ENCODE results near the gene MKLN1.

MKLN1 gene

DNA sequence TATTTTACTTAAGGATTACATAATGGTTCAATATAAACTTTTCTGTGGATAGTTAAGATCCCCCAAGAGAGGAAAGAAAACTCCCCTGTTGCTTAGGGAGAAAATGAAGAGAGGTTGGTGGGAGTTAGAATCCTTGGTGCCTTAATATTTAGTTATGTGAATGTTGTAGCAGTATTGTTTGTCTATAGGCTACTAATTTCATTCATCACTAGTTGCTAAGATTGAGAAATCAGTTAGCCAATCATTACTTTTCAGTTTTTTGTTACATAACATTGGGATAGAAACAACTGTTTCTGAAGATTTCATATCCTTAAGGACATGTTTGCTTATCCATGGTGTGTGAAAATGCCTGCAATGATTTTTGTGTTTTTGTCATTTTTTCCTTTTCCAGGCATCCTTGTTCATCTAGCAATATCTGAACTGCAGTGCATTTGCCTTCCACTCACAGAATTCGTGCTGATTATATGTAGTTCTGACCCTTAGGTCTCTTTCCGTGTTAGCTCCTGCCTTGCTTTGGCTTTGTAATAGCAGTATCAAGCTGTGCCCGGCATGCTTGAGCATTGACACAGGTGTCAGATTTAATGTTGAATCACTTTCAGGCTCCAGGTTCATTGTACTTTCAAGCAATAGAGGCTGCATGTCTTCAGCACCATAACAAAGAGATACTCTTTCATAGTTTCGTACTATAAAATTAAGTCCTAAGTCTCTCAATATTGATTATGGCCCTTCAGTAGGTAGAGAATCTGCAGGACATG is 143.8 kb downstream of the MKLN1 start:
- no peak for DNase-seq

- no peak for DNase-seq
These were observed 149.1 kb downstream of the MKLN1 start for GRCh38 chr7:131476740-131477139.

GRCh38 chr7:131480384-131481315 is 153.0 kb downstream of the MKLN1 start:
- DNase-seq = no peak

GRCh38 chr7:131482800-131483199 is 155.1 kb downstream of the MKLN1 start:
- no peak for DNase-seq

DNA sequence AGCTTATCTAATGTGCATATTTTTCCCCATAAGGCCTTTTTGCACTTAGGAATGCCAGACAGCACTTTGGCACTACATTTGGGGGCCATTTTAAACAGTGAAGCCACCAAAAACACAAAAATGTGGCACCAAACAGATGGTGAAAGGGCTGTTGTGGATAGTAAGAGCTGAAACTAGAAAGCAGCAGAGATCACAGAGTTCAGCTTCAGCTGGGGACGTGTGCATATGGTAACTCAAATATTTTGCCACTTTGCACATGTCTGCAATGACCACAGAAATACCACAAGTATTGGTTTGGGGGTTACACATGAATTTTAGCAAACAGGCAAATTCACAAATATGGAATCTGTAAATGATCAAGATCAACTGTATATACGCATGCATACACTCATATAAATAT is 155.9 kb downstream of the MKLN1 start:
- no peak for DNase-seq

GRCh38 chr7:131486346-131486745 is 158.7 kb downstream of the MKLN1 start:
- DNase-seq = no peak

DNA sequence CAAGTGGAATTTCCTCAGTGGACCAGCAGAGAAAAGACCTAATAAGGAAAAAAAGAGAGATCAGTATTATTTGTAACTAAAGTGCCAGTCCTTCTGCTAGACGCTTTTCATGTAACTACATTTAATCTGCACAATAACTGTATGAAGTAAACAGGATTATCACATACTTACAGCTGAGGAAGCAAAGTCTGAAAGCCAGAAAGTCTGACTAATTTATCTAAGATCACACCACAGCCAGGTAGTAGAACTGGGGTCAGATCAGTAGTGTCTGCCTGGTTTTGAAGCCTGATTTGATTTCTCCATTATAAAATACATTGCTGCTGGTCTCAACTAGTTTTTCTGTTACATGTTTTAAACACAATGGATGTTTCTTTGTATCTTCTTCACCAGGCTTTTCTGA is 159.5 kb downstream of the MKLN1 start:
- DNase-seq = no peak

GRCh38 chr7:131488361-131488760 is 160.7 kb downstream of the MKLN1 start:
- peak in 1 of 3 donors; percentile 14 for DNase-seq

GRCh38 chr7:131489196-131489595 is 161.5 kb downstream of the MKLN1 start:
- DNase-seq = no peak

DNA sequence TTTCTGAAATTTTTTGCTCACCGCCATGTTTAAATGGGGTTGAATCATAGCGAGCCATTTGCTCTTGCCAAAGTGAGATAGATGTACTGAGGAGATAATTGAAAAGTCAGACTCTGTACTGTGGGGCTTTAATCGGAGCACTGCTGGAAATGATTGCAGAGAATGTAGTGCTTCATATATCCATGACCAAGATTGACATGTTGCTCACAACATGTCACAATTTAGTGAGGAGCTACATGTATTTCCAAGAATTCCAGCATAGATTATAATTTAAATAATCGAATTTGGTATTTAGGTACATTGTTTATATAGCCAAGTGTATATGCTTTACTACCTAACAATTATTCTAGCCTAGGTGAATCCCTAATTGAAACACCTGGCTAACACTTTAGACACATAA is 162.2 kb downstream of the MKLN1 start:
- DNase-seq = no peak

DNA sequence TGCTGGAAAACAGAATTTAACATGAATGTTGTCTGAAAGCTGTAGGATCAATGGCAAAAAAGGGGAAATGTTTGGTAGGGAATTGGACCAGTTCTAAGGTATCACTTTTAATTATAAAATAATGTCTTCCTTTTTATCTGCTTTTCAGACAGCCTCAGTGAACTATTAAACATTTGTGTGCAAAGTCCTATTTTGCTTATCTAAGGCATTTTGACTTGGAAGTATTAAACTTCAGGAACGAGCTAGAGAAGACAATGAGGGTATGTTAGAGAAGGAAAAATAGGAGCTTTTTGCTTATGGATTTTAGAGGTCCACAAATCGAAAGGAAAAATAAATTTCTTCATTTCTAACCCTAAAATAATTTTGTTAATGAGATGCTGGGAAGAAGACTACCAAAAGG is 165.4 kb downstream of the MKLN1 start:
- no peak for DNase-seq

- no peak for DNase-seq
These were observed 165.9 kb downstream of the MKLN1 start for GRCh38 chr7:131493581-131493980.

GRCh38 chr7:131494182-131494581 is 166.5 kb downstream of the MKLN1 start:
- DNase-seq = no peak

DNA sequence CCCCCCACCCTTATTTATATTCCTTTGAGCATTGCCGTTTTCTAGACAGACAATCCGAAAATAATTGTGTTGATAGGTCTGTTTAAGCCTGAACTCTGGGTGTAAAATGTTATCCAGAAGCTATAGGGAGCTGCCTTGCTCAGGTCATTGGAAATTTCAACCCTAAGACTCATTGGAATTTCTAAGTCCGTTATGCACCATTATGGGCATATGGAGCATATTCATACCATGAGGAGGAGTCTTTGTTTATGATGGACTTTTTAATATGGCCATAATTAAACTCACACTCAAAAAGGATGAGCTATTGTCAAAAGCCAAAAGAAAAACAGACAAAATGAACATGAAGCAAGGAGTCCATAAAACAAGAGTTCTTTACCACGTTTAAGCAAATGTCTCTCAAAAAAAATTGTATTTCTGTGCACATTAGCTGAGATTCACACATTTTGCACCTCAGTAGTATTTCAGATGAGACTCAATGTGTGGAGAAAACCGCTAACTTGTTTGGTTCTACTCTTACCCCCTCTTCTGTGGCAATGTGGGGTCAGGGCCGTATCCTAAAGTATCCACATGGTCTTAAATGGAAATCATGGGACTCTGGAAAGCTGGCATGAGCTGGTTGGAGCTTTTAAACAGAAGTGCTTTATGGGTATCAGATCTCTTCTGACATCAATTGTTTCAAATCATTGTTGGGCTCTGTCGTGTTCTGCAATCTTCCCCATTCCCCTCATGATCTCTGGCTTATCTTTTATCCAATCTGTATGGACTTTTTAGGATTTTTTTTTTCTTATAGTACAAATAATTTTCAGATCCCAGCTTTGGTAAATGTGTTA is 168.2 kb downstream of the MKLN1 start:
- DNase-seq = no peak

DNA sequence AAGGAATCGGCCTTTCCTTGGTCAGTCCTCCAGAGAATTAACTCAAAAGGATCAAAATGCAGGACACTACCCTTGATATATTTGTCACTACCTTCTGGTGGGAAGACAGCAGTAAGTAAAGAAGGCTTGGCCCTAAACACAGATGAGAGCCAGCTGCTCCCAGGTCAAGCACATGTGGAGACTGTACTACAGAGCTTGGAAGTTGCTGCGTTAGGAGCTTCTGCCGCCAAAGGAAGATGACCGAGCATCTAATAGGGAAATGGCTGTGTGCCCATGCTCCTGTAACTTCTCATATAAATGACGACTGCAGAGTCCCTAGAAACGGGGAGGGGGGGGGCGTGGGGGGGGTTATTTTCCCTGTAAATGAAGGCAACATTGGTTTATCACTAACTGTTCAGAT is 169.8 kb downstream of the MKLN1 start:
- no peak for DNase-seq

DNA sequence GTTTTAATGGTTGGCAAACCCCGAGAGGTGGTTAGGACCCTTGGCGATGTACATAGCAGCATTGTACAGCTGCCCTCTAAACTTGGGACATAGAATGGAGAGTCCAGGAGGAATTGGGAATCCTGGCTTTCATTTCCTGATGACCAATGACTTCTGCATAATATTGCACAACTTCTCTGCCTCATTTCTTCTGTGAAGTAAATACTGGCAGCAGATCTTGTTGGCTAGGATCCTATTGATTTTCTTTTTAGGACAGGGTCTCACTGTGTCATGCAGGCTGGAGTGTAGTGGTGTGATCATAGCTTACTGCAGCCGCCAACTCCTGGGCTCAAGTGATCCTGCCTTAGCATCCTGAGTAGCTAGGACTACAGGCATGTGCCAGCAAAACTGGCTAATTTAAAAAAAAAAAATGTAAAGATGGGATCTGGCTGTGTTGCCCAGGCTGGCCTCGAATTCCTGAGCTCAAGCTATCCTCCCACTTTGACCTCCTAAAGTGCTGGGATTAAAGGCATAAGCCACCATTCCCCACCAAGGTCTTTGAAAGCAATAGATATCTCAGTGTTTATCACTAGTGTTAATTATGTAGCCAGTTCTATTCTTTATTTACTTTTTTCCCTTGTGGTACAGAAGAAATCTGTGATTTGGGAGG is 170.7 kb downstream of the MKLN1 start:
- no peak for DNase-seq

- DNase-seq = peak in 1 of 3 donors; percentile 20
These were observed 172.1 kb downstream of the MKLN1 start for GRCh38 chr7:131499801-131500200.

- no peak for DNase-seq
These were observed 172.7 kb downstream of the MKLN1 start for GRCh38 chr7:131500357-131500756.

DNA sequence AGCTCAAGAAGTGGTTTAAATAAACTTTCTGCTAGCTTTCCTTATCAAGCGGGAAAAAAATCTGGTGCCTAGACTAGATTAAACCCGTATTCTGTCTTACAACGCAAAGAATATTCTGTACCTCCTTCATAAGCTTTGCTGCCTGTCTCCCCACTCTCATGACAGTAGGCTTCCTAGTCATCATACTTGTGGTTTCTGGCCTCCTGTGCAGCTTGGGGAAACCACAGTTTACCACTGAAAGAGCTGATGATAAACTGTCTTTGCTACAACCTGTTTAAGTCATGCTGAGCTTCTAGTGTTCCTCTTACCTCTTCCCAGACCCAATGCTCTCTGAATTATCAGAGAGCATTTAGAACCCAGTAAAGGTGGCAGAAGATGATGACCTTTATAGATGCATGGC is 173.7 kb downstream of the MKLN1 start:
- DNase-seq = no peak

DNA sequence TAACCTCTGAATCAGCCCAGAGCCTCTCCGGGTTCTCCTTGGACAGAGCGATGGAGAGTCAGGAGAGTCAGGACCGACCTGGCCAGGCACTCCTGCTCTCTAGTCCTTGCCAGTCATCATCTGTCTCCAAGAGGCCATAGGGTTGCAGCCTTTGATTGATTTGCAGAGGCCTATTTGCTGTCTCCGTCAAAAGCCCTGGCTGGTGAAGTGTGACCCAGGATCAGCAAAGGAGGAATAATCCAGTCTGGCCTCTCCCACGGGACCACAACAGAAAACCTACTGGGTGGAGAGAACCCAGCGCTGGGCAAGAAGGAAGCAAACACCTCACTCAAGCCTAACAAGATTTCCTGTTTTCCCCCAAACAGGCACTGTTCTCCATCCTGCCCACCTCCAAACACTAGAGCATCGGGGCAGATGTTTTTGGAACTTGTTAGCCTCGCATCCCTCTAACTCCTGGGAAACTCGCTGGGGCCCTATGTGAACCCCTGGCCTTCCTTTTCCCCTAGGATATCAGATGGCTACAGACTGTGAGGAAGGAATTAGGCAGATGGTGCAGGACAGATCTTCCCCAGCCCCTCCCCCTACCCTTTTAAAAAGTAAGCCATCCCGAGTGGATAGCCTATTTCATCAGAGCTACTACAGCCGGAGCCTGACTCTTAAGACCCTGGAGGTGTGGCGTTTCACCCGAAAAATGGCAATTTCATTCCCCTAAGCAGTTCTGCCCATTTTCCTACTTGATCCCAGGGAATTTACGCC is 174.4 kb downstream of the MKLN1 start:
- no peak for DNase-seq

DNA sequence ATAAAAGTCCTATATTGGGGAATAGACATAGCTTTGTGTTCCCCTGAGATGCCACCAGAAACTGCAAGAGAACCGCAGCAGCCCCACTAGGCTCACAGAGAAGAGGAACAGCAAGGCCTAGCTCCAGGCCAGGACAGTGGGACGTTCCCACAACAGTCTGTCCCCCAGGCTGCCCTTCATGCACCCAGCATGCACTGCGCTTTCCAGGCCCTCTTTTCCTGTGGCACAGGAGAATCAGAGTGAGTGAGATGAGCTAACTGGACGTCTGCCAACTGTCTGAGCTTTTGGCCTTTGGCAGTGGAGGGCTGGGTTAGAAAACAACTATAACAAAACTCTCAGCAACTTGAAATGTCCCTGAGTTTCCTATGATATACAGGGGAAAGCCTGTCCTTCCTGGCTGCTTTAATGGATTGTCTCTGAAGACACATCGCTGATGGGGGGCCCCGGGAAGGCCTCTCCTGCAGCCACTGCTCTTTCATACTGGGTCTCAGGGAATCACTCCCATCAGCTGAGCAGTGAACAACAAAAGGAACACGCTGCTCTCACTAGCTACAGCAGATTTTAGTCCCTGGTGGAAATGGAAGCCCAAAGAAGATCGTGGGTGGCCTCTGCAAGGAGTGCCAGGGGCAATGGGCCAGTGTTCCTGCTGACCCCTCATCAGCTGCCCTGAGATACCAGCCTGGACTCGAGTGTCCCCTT is 175.3 kb downstream of the MKLN1 start:
- no peak for DNase-seq

Data from suppressor macrophage treated with lipopolysaccharide for 1 hour (primary cell).